IPS-NIHi11 (cell line): ENCODE results near the gene USP6.
A peak's percentile ranks its signal among the peaks of the same experiment; 100 is the strongest.
"Not testable (repeated sequence)": the region's sequence is repeated elsewhere in the genome, so short reads cannot be mapped to it uniquely, and the experiment has no call there.

Experiments
- DNase-seq: peaks from one replicate; pipeline ENCODE4 v3.0.0; 2012; ENCODE audit warnings: mixed read lengths, low spot score

Gene USP6

DNA sequence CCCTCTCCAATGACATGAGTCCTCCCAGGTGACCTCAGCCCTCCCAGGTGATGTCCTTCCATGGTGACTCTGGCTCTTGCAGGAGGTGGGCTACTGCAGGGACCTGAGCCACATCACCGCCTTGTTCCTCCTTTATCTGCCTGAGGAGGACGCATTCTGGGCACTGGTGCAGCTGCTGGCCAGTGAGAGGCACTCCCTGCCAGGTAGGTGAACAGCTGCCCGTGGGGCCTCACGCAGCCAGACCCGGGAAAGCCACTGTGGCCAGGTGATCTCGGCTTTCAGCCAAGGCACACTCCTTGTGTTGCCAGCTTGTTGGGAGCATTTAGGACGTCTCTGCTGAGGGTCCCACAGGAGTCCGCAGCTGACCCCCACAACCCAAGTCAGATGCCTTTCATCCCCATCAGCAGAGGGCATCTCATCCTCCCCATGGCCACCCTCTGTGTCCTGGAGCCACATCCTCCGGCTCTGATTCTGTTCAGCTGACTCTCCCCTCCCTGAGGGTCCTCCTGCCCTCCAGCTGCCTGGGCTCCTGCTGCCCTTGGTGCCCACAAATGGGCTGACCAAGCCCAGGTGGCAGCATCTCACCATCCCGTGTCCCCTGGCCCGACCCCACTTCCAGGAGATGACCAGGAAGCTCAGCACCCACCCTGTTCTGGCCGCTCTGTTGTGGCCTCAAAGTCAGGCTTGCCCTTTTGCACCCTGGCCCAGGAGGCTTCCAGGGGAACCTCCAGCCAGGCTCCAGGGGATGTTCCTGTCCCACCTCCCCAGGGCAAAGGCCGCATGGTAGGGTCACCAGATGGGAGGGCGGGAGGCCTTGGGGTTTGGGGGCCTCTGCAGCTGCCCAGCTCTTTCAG is 20.1 kb downstream of the USP6 start:
- DNase-seq: no peak

DNA sequence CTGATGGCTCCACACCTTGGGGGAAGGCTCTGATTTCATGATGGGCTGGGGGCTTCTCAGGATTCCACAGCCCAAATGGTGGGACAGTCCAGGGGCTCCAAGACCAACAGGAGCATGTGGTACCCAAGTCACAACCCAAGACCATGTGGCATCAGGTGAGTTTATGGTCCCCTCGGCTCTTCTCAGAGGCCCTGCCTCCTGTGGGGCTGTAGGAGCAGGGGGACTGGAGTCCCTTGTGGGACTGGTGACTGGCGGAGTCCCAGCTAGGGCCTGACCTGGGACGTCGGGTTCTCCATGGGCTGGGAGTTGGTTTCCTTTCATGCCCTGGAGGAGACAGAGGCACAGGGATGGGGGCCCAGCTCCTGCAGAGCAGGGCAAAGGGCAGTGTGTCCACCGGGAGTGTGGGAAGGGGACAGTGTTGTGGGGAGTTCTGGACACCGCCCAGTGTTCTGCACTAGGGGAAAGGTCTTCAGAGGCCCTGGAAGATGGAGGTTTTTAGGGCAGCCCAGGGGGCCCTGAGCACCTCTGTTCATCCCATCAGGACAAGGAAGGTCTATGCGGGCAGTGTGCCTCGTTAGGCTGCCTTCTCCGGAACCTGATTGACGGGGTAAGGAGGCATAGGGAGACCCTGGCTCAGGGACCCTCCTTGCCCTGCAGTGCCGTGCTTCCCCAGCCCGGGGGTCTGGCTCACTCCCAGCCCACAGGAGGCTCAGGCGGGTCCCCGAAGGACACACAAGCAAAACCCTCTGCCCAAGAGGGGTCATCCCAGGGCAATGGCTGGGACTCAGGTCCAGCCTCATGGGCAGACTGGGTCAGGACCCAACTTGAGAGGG is 21.0 kb downstream of the USP6 start:
- not testable (repeated sequence) for DNase-seq

DNA sequence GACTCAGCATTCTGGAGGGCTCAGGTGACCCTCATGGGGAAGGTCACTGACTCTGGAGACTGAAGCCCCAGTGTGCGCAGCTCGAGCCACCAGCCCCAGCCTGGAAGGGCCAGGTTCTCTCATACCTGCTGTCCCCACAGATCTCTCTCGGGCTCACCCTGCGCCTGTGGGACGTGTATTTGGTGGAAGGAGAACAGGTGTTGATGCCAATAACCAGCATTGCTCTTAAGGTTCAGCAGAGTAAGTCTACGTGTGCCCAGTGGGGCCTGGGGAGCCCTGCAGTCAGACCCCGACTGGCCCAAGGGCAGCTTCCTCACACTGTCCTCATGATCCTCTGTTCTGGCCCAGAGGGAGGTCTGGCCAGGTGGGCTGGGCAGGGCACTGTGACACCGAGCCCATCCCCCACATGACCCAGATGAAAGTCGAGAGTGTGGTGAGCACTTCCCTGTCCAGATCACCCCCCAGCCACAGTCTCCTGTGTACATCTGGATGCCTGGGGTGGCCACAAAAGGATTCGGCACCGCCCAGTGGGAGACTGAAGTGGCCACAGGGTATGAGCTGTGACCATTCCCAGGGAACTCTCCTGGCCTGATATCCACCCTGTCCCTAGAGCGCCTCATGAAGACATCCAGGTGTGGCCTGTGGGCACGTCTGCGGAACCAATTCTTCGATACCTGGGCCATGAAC is 21.8 kb downstream of the USP6 start:
- not testable (repeated sequence) for DNase-seq

DNA sequence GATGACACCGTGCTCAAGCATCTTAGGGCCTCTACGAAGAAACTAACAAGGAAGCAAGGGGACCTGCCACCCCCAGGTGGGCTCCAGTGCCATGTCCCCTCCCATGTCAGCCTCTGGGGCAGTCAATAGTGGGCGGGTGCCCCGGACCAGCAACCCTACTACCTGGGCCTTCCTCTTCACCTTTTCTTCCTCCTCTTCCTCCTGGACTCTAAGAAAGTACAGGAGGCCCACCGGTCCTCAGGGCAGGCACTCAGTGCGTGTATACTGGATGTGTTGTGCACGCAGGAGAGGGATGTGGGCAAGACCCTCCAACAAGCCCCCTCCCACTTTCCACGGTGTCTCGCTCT is 22.3 kb downstream of the USP6 start:
- not testable (repeated sequence) for DNase-seq

DNA sequence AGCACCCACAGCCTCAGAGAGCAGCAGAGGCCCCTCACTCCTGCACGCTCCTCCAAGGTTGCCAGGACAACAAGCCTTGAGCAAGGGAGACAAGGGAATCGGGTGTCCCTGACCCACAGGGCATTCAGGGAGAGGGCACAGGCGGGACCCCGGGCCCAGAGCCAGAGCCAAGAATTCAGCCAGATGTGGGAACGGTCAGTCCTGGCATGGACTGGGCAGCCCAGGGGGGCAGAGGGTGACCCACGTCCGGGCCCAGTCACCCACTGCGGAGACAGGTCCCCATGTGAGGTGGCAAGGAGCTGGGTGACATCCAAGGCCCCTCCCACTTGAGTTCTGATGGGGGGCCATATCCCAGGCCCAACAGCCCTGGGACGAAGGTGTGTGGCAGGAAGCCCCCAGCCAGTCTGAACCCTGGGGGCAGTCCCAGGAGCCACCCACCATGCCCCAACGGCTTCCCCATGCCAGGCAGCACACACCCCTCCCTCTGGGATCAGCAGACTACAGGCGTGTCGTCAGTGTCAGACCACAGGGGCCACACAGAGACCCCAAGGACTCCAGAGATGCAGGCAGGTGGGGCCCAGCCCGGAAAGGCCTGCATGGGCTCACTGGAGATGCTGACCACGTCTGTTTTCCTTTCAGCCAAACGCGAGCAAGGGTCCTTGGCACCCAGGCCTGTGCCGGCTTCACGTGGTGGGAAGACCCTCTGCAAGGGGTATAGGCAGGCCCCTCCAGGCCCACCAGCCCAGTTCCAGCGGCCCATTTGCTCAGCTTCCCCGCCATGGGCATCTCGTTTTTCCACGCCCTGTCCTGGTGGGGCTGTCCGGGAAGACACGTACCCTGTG is 23.0 kb downstream of the USP6 start:
- DNase-seq: no peak

DNA sequence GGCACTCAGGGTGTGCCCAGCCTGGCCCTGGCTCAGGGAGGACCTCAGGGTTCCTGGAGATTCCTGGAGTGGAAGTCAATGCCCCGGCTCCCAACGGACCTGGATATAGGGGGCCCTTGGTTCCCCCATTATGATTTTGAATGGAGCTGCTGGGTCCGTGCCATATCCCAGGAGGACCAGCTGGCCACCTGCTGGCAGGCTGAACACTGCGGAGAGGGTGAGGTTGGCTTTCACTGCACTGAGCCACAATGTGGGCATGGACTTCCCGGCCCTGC is 23.6 kb downstream of the USP6 start:
- DNase-seq: no peak

DNA sequence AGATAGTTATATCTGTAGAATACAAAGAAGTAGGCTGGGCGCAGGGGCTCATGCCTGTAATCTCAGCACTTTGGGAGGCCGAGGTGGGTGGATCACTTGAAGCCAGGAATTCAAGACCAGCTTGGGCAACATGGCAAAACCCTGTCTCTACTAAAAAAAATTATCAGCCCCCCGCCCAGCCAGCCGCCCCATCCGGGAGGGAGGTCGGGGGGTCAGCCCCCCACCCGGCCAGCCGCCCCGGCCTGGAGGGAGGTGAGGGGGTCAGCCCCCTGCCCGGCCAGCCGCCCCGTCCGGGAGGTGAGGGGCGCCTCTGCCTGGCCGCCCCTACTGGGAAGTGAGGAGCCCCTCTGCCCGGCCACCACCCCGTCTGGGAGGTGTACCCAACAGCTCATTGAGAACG is 27.0 kb downstream of the USP6 start:
- not testable (repeated sequence) for DNase-seq

DNA sequence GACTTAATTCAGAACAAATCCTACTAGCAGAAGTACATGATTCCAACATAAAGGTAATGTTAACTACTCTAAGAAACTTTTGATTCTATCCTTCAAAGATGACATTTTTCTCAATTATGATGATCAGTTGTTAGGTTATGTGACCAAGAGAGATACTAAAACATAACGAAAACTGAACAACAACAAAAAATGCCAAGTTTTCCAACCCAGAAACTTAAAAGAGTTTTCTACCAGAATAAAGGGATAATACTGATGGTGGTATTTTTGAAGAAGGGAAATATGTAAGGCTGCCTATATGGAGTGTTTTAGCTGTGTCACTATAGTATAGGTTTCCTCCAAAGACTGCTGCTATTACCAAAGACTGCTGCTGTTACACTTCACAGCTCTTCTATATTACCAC is 30.3 kb downstream of the USP6 start:
- DNase-seq: not testable (repeated sequence)

DNA sequence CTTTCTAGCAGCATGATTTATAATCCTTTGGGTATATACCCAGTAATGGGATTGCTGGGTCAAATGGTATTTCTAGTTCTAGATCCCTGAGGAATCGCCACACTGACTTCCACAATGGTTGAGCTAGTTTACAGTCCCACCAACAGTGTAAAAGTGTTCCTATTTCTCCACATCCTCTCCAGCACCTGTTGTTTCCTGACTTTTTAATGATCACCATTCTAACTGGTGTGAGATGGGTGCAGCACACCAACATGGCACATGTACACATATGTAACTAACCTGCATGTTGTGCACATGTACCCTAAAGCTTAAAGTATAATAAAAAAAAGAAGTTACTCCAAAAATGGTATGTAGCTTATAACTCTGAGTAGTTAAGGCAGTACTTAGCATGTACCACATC is 44.9 kb downstream of the USP6 start:
- not testable (repeated sequence) for DNase-seq

DNA sequence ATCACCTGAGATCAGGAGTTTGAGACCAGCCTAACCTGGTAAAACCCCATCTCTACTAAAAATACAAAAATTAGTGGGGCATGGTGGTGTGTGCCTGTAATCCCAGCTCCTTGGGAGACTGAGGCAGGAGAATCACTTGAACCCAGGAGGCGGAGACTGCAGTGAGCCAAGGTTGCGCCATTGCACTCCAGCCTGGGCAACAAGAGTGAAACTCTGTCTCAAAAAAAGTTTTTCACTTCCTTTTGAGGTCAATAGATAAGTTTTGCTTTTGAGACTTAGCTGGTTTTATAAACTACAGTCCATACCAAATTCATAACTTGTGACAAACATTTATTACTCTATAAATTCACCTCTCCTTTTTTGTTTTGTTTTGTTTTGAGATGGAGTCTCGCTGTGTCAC is 46.0 kb downstream of the USP6 start:
- not testable (repeated sequence) for DNase-seq

DNA sequence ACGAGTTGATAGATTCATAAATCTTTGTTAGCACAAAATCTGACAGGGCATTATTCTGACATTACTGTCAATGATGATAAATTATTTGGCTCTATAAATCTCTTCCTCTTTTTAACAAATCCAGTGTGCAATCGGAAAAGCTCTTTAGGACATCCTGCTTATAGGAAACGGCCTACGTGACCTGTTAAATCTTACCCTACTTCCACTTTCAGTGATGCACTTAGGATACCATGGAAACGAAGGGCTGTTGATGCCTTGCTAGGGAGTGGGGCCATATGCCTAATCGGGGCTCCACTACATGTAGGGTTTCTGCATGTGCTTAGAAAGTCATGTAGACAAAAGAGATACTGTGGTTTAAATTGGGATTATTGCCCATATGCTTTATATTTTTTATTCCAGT is 48.6 kb downstream of the USP6 start:
- no peak for DNase-seq

DNA sequence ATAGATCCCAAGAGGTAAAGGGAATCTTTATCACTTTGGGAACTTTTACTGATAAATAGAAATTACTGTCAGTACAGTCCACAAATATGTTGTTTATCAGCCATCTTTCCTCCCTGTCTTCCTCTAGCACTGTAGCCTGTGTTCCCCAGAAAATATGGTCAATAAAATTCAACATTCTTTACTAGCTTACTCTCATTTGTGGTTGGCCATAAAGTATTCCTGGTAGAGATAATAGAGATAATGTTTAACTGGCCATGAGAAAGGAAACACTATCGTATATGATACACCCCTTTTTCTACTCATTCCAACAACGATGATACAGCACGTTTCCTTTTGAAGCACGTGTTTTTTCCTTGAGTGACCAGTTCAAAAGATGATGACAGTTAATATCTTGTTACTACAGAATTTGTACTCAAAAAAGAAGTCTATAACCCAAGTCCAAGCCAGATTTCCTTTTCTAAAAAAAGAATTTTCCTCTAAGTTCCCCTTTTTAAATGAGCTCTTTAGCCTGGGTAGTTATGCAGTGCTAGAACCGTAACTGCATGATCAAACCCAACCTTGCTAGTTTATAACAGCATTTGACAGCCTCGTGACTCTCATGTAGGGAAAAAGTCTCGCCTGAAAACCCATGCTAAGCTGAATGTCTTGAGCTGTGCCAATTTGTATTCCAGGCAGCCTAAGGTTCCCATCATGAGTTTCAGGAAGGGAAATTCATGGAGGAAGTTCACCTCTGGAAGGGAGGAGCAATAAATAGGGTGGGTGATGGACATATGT is 50.1 kb downstream of the USP6 start:
- DNase-seq: not testable (repeated sequence)

DNA sequence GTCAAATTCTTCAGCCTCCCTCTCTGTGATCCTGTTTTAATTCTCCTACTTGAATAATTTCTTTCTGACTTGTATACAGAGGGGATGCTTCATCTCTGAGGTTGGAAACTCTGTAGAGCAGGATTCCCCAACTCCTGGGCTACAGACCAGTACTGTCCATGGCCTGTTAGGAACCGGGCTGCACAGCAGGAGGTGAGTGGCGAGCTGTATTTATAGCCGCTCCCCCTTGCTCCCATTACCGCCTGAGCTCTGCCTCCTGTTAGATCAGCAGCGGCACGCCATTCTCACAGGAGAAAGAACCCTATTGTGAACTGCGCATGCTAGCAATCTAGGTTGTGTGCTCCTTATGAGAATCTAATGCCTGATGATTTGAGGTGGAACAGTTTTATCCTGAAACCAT is 59.2 kb downstream of the USP6 start:
- not testable (repeated sequence) for DNase-seq

DNA sequence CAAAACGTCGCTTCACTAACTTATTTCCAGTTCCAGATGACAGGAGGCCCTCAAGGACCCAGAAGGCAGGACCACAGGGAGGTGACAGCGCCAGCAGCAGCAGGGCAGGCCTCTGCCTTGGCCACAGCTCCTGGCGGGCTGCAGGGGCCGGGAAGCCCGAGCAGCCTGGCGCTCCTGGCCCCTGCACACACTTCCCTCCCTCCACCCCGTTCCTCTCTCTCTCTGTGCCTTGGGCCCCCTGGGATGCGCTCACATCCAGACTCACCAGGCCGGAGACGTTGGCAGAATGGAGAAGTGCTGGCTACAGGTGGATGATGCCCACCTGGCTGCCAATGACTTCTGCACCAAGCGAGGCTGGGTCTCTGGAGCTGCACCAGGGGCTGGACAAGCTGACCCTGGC is 63.2 kb downstream of the USP6 start:
- DNase-seq: no peak

DNA sequence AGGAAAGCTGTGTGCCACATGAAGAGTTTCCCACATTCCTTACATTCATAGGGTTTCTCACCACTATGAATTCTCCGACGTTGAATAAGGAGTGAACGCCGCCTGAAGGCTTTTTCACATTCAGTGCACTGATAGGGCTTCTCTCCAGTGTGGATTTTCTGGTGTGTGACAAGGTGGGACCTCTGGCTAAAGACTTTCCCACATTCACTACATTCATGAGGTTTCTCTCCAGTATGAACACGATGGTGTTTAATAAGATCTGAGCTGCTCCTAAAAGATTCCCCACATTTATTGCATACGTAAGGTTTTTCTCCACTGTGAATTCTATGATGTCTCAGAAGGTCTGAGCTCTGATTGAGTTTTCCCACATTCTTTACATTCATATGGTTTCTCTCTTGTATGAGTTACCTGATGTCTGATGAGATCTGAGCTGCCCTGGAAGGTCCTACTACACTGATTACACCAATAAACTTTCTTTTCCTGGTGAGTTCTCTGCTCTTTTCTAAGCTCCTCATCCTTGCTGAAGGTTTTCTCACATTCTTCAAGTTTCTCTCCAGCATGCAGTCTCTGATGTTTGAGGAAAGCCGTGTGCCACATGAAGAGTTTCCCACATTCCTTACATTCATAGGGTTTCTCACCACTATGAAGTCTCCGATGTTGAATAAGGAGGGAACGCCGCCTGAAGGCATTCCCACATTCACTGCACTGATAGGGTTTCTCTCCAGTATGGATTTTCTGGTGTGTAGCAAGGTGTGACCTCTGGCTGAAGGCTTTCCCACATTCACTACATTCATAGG is 65.9 kb downstream of the USP6 start:
- no peak for DNase-seq

DNA sequence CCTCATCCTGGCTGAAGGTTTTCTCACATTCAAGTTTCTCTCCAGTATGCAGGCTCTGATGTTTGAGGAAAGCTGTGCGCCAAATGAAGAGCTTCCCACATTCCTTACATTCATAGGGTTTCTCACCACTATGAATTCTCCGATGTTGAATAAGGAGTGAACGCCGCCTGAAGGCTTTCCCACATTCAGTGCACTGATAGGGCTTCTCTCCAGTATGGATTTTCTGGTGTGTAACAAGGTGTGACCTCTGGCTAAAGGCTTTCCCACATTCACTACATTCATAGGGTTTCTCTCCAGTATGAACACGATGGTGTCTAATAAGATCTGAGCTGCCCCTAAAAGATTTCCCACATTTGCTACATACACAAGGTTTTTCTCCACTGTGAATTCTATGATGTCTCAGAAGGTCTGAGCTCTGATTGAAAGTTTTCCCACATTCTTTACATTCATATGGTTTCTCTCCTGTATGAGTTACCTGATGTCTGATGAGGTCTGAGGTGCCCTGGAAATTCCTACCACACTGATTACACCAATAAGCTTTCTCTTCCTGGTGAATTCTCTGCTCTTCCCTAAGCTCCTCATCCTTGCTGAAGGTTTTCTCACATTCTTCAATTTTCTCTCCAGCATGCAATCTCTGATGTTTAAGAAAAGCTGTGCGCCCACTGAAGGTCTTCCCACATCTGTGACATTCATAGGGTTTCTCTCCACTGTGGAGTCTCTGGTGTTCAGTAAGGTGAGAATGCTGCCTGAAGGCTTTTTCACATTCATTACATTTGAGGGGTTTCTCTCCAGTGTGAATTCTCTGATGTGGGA is 67.0 kb downstream of the USP6 start:
- no peak for DNase-seq

DNA sequence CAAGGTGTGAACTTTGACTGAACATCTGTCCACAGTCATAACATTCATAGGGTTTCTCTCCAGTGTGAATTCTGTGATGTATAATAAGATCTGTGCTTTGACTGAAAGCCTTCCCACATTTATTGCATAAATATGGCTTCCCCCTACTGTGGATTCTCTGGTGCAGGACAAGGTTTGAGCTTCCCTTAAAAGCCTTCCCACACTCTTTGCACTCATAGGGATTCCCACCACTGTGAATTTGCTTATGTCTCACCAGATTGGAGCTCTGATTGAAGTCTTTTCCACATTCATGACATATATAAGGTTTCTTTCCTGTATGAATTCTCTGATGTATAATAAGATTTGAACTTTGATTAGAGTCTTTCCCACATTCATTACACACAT is 67.6 kb downstream of the USP6 start:
- DNase-seq: no peak

DNA sequence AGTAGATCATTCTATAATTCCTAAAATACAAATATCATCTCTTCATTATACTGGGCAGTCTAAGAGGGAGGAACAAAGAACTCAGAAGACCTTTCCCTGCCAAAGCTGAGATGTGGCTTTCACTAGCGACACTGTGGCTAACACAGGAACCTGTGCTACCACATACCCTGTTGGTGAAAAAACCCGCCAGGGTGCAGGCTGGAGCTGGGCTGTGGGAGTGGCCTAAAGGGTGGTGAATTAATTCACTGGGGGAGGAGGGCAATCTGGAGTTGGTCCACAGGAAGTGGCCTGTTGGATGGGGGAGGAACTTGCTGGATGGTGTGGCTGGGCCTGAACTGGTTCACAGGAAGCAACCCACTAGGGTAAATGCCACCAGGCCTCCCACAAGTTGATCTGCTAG is 68.5 kb downstream of the USP6 start:
- no peak for DNase-seq

DNA sequence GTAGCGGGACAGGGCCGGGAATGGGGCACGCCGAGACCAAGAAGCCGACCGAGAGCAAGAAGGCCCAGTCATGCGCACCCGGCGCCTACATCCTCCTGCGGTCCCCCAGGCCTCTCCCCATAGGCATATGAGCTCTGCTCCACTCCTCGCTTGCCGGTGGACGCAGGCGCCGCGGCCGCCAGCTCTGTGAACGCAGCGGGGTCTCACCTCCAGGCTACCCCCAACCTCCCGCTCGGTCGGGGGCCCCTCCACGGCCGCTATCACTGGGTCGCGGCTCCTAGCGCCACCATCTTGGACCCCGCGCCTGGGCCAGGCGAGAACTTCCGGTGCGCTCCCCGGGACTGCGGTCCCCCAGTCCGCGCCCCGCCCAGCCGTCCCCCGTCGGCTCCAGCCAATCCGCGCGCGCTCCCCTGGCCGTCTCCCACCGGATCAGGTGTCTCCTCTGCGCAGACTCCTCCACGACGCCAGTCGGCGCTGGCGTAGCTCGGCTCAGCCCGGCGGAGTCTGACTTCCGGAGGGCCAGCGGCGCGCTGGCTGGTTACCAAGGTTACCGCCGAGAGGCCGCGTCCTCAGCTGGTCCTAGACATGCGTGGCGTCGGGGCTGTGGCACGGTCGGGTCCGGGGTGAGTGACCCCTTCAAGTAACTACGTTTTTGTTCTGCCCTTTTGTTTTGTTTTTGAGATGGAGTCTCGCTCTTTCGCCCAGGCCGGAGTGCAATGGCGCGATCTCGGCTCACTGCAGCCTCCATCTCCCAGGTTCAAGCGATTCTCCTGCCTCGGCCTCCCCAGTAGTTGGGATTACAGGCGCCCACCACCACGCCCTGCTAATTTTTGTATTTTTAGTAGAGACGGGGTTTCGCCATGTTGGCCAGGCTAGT is 75.9 kb downstream of the USP6 start, which contains the start of gene ZNF594:
Gene ZNF594, minus strand, starts transcription at position 328 of the 877 bp plus-strand sequence. CDS start 7,612 bp downstream, outside the sequence.
- peak; percentile 100 for DNase-seq
